A549 (cell line): ENCODE data around the gene UVRAG. TPM values are rescaled to one million over a fixed set of nuclear protein-coding genes. Genes with fewer than 3 reads are reported as not detected.
"Not testable (repeated sequence)": the region's sequence is repeated elsewhere in the genome, so short reads cannot be mapped to it uniquely, and the experiment has no call there.

Source experiments
- ATAC-seq, 2 experiments: fragments of 200-7000 bp in 1 of 2; fragments of >200 bp in 1 of 2; cut with Nextera tagmentation in 1 of 2; cut with Tn5 transposase in 1 of 2; 3 replicates each; pipeline versions ENCODE4 v1.8.0 to v1.9.1; 2018 to 2020; ENCODE audit warnings: mild to moderate bottlenecking in 1 of 2, moderate library complexity in 1 of 2
- CTCF ChIA-PET: fragments of 300-600 bp; sonication (Branson Sonifier 250); formaldehyde crosslinking; extraction: SDS; loops from one replicate; lab custom pipeline; 2021; ENCODE audit warnings: antibody characterized with exemption, inconsistent platforms; lab: Yijun Ruan, JAX
- POLR2A ChIA-PET: fragments of 350-600 bp; formaldehyde crosslinking; extraction: SDS; loops from one replicate; lab custom pipeline; 2021; ENCODE audit warnings: antibody characterized with exemption, inconsistent platforms; lab: Yijun Ruan, JAX
- DNase-seq, 2 experiments: peaks; one replicate each; pipeline versions ENCODE4 v3.0.0 to v3.0.0-alpha.2; 2011 to 2016; ENCODE audit warnings: low read depth in 1 of 2, low spot score in 1 of 2
- FAIRE-seq: peaks from 2 replicates; lab custom pipeline; 2011; peaks lifted over from hg19 to GRCh38; lab: Jason Lieb, UNC
- H3K27ac ChIP-seq, 2 experiments: fragments of >200 bp; sonication (Bioruptor Twin); formaldehyde crosslinking; 3 replicates each; pipeline ENCODE4 v1.5.1; 2016 to 2017
- H3K4me1 ChIP-seq: fragments of >200 bp; sonication (Bioruptor Twin); formaldehyde crosslinking; 3 replicates; pipeline ENCODE4 v1.6.1; 2016
- H3K4me2 ChIP-seq: fragments of >200 bp; sonication (Bioruptor Twin); formaldehyde crosslinking; 3 replicates; pipeline ENCODE4 v1.6.1; 2016
- H3K4me3 ChIP-seq: fragments of >200 bp; sonication (Bioruptor Twin); formaldehyde crosslinking; 3 replicates; pipeline ENCODE4 v1.5.1; 2016
- H3K9me3 ChIP-seq: fragments of >200 bp; sonication (Bioruptor Twin); formaldehyde crosslinking; 3 replicates; pipeline ENCODE4 v1.6.1; 2016
- CBX8 ChIP-seq: fragments of 200-600 bp; sonication (generic); IDR thresholded peaks from 2 replicates; pipeline ENCODE4 v1.6.1; 2016
- KDM1A ChIP-seq: fragments of 200-600 bp; sonication (generic); IDR thresholded peaks from 2 replicates; pipeline ENCODE4 v1.6.1; 2016; ENCODE audit warnings: low read depth, mild to moderate bottlenecking
- MAFK ChIP-seq: fragments of 450-650 bp; IDR thresholded peaks from 2 replicates; pipeline ENCODE4 v1.6.1; 2014; ENCODE audit not compliant: partially characterized antibody
- MAZ ChIP-seq: fragments of 150-350 bp; IDR thresholded peaks from 2 replicates; pipeline ENCODE4 v1.6.1; 2014; ENCODE audit warnings: antibody characterized with exemption, low read depth, low read length, borderline replicate concordance
- ZNF302 ChIP-seq: fragments of 250-450 bp; sonication (Bioruptor Pico); IDR thresholded peaks from 2 replicates; pipeline ENCODE4 v1.9.0; 2021; ENCODE audit warnings: inconsistent platforms, mild to moderate bottlenecking, moderate library complexity
- WGBS: methylation state at CpG from one replicate; pipeline ENCODE4 v1.1.6; 2017; ENCODE audit errors: missing lambda C conversion rate; 5-methylcytosine and 5-hydroxymethylcytosine counted together
- polyA plus RNA-seq, 4 experiments: library from polyadenylated mRNA; depleted of rRNA in 3 of 4; stranded (reverse); fragments of >200 nt; fragmentation: RNase III in 1 of 4; extraction: RNeasy Plus Mini Kit Qiagen cat#74134 plus additional on column Dnase treatment in 1 of 4; gene quantifications; 2 replicates in 3 of 4; 3 replicates in 1 of 4; pipeline ENCODE4 v1.2.3, GENCODE V29; 2011 to 2017
- TF ChIP-seq, protein P1 (sequence below): fragments of 200-600 bp; sonication (generic); IDR thresholded peaks from 2 replicates; pipeline ENCODE4 v1.6.1; 2016; ENCODE audit warnings: antibody characterized with exemption, mild to moderate bottlenecking, moderate library complexity
- TF ChIP-seq, protein P2 (sequence below): fragments of >200 bp; sonication (Bioruptor Twin); formaldehyde crosslinking; IDR thresholded peaks from 3 replicates; pipeline ENCODE4 v1.5.1; 2016
- TF ChIP-seq, protein P3 (sequence below): IDR thresholded peaks from 2 replicates; pipeline ENCODE4 v1.6.1; 2012; ENCODE audit warnings: low read depth, borderline replicate concordance
- TF ChIP-seq, protein P4 (sequence below): IDR thresholded peaks from 2 replicates; pipeline ENCODE4 v1.6.1; 2012

UVRAG gene
- polyA plus RNA-seq, 2 of the 4 experiments (the other 2 are of a cell fraction), result 6.1 to 14.1 TPM

DNA sequence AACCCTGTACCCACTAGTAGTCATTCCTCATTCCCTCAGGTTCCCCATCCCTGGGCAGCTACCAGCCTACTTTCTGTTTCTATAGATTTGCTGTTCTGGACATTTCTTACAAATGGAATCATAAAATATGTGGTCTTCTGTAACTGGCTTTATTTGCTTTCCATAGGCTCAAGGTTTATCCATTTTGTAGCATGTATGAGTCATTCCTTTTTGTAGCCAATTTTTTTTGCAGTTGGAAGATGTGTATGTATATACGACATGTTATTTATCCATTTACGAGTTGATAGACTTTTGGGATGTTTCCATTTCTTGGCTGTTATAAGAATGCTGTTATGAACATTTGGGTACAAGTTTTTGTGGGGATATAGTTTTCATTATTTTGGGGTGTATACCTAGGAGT is 260.7 kb downstream of the UVRAG start (continued):
- TF ChIP-seq, protein P1, sequence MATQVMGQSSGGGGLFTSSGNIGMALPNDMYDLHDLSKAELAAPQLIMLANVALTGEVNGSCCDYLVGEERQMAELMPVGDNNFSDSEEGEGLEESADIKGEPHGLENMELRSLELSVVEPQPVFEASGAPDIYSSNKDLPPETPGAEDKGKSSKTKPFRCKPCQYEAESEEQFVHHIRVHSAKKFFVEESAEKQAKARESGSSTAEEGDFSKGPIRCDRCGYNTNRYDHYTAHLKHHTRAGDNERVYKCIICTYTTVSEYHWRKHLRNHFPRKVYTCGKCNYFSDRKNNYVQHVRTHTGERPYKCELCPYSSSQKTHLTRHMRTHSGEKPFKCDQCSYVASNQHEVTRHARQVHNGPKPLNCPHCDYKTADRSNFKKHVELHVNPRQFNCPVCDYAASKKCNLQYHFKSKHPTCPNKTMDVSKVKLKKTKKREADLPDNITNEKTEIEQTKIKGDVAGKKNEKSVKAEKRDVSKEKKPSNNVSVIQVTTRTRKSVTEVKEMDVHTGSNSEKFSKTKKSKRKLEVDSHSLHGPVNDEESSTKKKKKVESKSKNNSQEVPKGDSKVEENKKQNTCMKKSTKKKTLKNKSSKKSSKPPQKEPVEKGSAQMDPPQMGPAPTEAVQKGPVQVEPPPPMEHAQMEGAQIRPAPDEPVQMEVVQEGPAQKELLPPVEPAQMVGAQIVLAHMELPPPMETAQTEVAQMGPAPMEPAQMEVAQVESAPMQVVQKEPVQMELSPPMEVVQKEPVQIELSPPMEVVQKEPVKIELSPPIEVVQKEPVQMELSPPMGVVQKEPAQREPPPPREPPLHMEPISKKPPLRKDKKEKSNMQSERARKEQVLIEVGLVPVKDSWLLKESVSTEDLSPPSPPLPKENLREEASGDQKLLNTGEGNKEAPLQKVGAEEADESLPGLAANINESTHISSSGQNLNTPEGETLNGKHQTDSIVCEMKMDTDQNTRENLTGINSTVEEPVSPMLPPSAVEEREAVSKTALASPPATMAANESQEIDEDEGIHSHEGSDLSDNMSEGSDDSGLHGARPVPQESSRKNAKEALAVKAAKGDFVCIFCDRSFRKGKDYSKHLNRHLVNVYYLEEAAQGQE, result no peak

DNA sequence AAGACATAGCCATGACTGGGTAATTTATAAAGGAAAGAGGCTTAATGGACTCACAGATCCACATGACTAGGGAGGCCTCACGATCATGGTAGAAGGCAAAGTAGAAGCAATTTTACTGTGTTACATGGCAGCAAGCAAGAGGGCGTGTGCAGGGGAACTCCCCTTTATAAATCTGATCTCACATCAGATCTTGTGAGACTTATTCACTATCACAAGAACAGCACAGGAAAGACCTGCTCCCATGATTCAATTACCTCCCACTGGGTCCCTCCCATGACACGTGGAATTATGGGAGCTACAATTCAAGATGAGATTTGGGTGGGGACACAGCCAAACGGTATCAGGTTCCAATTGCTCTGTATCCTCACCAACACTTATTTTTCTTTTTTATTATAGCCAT is 261.2 kb downstream of the UVRAG start:
- ATAC-seq, H3K4me3 ChIP-seq, H3K27ac ChIP-seq, POLR2A ChIA-PET, DNase-seq, H3K4me1 ChIP-seq, CTCF ChIA-PET, FAIRE-seq, H3K9me3 ChIP-seq, H3K4me2 ChIP-seq: not testable (repeated sequence)
- 89% methylated on average over 4 of the region's 4 CpGs for WGBS

DNA sequence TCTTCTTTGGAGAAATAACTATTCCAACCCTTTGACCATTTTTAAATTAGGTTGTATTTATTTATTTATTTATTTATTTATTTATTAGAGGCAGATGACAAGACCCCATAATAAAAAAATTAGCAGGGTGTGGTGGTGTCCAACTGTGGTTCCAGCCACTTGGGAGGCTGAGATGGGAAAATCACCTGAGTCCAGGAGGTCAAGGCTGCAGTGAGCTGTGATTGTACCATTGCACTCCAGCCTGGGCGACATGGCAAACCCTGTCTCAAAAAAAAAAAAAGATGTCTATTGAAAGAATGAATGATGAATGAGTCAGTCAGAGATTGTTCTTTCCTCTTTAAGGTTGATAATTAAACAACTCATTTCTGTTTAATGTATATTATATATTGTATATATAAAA is 261.7 kb downstream of the UVRAG start:
- 86% methylated on average over 1 of the region's 1 CpG for WGBS

More for the DNA sequence above, 261.7 kb downstream of the UVRAG start:
- ChIA-PET POLR2A (no interaction called here), CTCF (no interaction called here)
- ATAC-seq, result no peak
- Histone ChIP-seq H3K4me3 (no peak overlapping the region), H3K9me3 (no peaks in the 10 kb centered on the region), H3K4me2 (no peak overlapping the region), H3K27ac (no peak overlapping the region), H3K4me1 (no peaks in the 10 kb centered on the region; the same call in 2 of the 3 replicates)
- no peak for DNase-seq
- no peak for FAIRE-seq
- TF ChIP-seq, protein P2, sequence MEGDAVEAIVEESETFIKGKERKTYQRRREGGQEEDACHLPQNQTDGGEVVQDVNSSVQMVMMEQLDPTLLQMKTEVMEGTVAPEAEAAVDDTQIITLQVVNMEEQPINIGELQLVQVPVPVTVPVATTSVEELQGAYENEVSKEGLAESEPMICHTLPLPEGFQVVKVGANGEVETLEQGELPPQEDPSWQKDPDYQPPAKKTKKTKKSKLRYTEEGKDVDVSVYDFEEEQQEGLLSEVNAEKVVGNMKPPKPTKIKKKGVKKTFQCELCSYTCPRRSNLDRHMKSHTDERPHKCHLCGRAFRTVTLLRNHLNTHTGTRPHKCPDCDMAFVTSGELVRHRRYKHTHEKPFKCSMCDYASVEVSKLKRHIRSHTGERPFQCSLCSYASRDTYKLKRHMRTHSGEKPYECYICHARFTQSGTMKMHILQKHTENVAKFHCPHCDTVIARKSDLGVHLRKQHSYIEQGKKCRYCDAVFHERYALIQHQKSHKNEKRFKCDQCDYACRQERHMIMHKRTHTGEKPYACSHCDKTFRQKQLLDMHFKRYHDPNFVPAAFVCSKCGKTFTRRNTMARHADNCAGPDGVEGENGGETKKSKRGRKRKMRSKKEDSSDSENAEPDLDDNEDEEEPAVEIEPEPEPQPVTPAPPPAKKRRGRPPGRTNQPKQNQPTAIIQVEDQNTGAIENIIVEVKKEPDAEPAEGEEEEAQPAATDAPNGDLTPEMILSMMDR, result no peak
- TF ChIP-seq KDM1A (no peak), CBX8 (no peak), ZNF302 (CRISPR knock-in tag) (no peak), MAZ (no peak), MAFK (no peak)
- TF ChIP-seq, protein P3, sequence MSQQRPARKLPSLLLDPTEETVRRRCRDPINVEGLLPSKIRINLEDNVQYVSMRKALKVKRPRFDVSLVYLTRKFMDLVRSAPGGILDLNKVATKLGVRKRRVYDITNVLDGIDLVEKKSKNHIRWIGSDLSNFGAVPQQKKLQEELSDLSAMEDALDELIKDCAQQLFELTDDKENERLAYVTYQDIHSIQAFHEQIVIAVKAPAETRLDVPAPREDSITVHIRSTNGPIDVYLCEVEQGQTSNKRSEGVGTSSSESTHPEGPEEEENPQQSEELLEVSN, result no peak
- TF ChIP-seq, protein P1, result no peak
- TF ChIP-seq, protein P4, sequence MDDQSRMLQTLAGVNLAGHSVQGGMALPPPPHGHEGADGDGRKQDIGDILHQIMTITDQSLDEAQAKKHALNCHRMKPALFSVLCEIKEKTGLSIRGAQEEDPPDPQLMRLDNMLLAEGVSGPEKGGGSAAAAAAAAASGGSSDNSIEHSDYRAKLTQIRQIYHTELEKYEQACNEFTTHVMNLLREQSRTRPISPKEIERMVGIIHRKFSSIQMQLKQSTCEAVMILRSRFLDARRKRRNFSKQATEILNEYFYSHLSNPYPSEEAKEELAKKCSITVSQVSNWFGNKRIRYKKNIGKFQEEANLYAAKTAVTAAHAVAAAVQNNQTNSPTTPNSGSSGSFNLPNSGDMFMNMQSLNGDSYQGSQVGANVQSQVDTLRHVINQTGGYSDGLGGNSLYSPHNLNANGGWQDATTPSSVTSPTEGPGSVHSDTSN, result no peak
